SK-N-SH (cell line): ENCODE measurements around the gene CCNA2. TPM values are rescaled to one million over a fixed set of nuclear protein-coding genes. Genes with fewer than 3 reads are reported as not detected.

Experiments
- CTCF ChIA-PET: fragments of 300-600, 350-600 bp; formaldehyde crosslinking; extraction: SDS; loops from one replicate; lab custom pipeline; 2021; lab: Yijun Ruan, JAX
- POLR2A ChIA-PET: fragments of 350-600 bp; sonication (Branson Sonifier 250); formaldehyde crosslinking; extraction: SDS; loops from one replicate; lab custom pipeline; 2020; ENCODE audit warnings: antibody characterized with exemption, inconsistent platforms; lab: Yijun Ruan, JAX
- DNase-seq: peaks from one replicate; pipeline ENCODE4 v3.0.0; 2012
- H2AFZ ChIP-seq: fragments of 200-600 bp; sonication (generic); 2 replicates; pipeline ENCODE4 v1.8.1; 2016; ENCODE audit warnings: antibody characterized with exemption, mild to moderate bottlenecking, low read depth
- H3F3A ChIP-seq: fragments of 200-600 bp; sonication (generic); replicated peaks from 2 replicates; pipeline ENCODE3; 2016; ENCODE audit warnings: antibody characterized with exemption, mild to moderate bottlenecking; ENCODE audit not compliant: insufficient read depth
- H3K27ac ChIP-seq, 2 experiments: fragments of 200-500 bp in 1 of 2; fragments of 200-600 bp in 1 of 2; sonication (Bioruptor generic) in 1 of 2; sonication (generic), shearing (Covaris generic) in 1 of 2; 2 replicates each; pipeline versions ENCODE4 v1.5.1 to v1.6.1; 2014 to 2016; ENCODE audit warnings: low read depth in 2 of 2, inconsistent platforms in 1 of 2, low read length in 1 of 2, mild to moderate bottlenecking in 1 of 2, mixed read lengths in 1 of 2
- H3K27me3 ChIP-seq: fragments of 200-600 bp; sonication (generic), shearing (Covaris generic); 2 replicates; pipeline ENCODE4 v1.6.1; 2016; ENCODE audit warnings: mixed run types; ENCODE audit not compliant: insufficient read depth
- H3K36me3 ChIP-seq, 2 experiments: fragments of 200-500 bp in 1 of 2; fragments of 200-600 bp in 1 of 2; sonication (Bioruptor generic) in 1 of 2; sonication (generic) in 1 of 2; replicated peaks in 1 of 2; 2 replicates each; pipeline versions ENCODE3 to v1.5.1; 2014 to 2016; ENCODE audit warnings: low read length in 1 of 2, mild to moderate bottlenecking in 1 of 2; ENCODE audit not compliant: insufficient read depth in 2 of 2, control insufficient read depth in 1 of 2
- H3K4me1 ChIP-seq, 2 experiments: fragments of 200-500 bp in 1 of 2; fragments of 200-600 bp in 1 of 2; sonication (Bioruptor generic) in 1 of 2; sonication (generic), shearing (Covaris generic) in 1 of 2; 2 replicates each; pipeline versions ENCODE4 v1.5.1 to v1.6.1; 2014 to 2016; ENCODE audit warnings: low read depth in 1 of 2, low read length in 1 of 2, mixed run types in 1 of 2; ENCODE audit not compliant: insufficient read depth in 2 of 2, control insufficient read depth in 1 of 2
- H3K4me2 ChIP-seq: fragments of 200-600 bp; sonication (generic), shearing (Covaris generic); 2 replicates; pipeline ENCODE4 v1.6.1; 2017; ENCODE audit warnings: mixed run types
- H3K4me3 ChIP-seq, 2 experiments: fragments of 200-500 bp in 1 of 2; fragments of 200-600 bp in 1 of 2; sonication (Bioruptor generic) in 1 of 2; sonication (generic), shearing (Covaris generic) in 1 of 2; 2 replicates each; pipeline versions ENCODE4 v1.5.1 to v1.8.1; 2014 to 2016; ENCODE audit warnings: low read depth in 2 of 2, inconsistent platforms in 1 of 2, low read length in 1 of 2, mild to moderate bottlenecking in 1 of 2, mixed read lengths in 1 of 2, moderate library complexity in 1 of 2
- H3K79me2 ChIP-seq: fragments of 200-600 bp; sonication (generic); 2 replicates; pipeline ENCODE4 v1.8.1; 2017; ENCODE audit warnings: mild to moderate bottlenecking; ENCODE audit not compliant: insufficient read depth
- H3K9ac ChIP-seq: fragments of 200-600 bp; sonication (generic); 2 replicates; pipeline ENCODE4 v1.6.1; 2017; ENCODE audit warnings: mixed run types
- H3K9me2 ChIP-seq: fragments of 200-600 bp; sonication (generic); 2 replicates; pipeline ENCODE4 v1.6.1; 2017; ENCODE audit warnings: mixed run types
- H3K9me3 ChIP-seq: fragments of 200-600 bp; sonication (generic); 2 replicates; pipeline ENCODE4 v1.6.1; 2017; ENCODE audit warnings: mixed run types, mild to moderate bottlenecking, moderate library complexity
- H4K20me1 ChIP-seq: fragments of 200-600 bp; sonication (generic); 2 replicates; pipeline ENCODE4 v1.6.1; 2017; ENCODE audit warnings: mild to moderate bottlenecking, mixed run types; ENCODE audit not compliant: insufficient read depth
- CHD2 ChIP-seq: fragments of 150-350 bp; IDR thresholded peaks from 2 replicates; pipeline ENCODE4 v1.6.1; 2018; ENCODE audit warnings: low read length; ENCODE audit not compliant: partially characterized antibody
- EZH2phosphoT487 ChIP-seq: fragments of 200-600 bp; sonication (generic); IDR thresholded peaks from 2 replicates; pipeline ENCODE4 v1.6.1; 2017; ENCODE audit warnings: low read depth, mixed run types, mild to moderate bottlenecking, antibody characterized with exemption, moderate library complexity, borderline replicate concordance
- FOXJ3 ChIP-seq: sonication (generic); formaldehyde crosslinking; IDR thresholded peaks from 2 replicates; pipeline ENCODE4 v1.5.1; 2020; ENCODE audit warnings: mild to moderate bottlenecking, missing genetic modification reagents
- FOXM1 ChIP-seq: IDR thresholded peaks from 2 replicates; pipeline ENCODE4 v1.4.0; 2012; ENCODE audit warnings: low read depth, mild to moderate bottlenecking
- TAF1 ChIP-seq: IDR thresholded peaks from 2 replicates; pipeline ENCODE4 v1.6.1; 2012; ENCODE audit warnings: low read depth, mild to moderate bottlenecking, low read length, moderate library complexity, borderline replicate concordance
- TCF12 ChIP-seq: IDR thresholded peaks from 2 replicates; pipeline ENCODE4 v1.4.0; 2012
- TEAD4 ChIP-seq: IDR thresholded peaks from 2 replicates; pipeline ENCODE4 v1.4.0; 2012; ENCODE audit warnings: mild to moderate bottlenecking, borderline replicate concordance; ENCODE audit not compliant: insufficient read depth
- YY1 ChIP-seq: IDR thresholded peaks from 2 replicates; pipeline ENCODE4 v1.4.0; 2012; ENCODE audit warnings: low read depth, mild to moderate bottlenecking
- whole genome bisulfite sequencing: methylation state at CpG from one replicate; pipeline ENCODE4 v1.1.6; 2017; ENCODE audit warnings: low lambda C conversion rate; 5-methylcytosine and 5-hydroxymethylcytosine counted together
- polyA plus RNA-seq, 3 experiments: library from polyadenylated mRNA; depleted of rRNA; stranded (reverse); fragments of >200 nt; gene quantifications; 2 replicates each; pipeline ENCODE4 v1.2.3, GENCODE V29; 2012
- TF ChIP-seq, protein P1 (sequence below): IDR thresholded peaks from 2 replicates; pipeline ENCODE4 v1.6.1; 2012; ENCODE audit warnings: mild to moderate bottlenecking, low read depth, low read length, moderate library complexity
- TF ChIP-seq, protein P2 (sequence below): IDR thresholded peaks from 2 replicates; pipeline ENCODE4 v1.4.0; 2012; ENCODE audit warnings: low read depth, borderline replicate concordance
- TF ChIP-seq, protein P3 (sequence below): IDR thresholded peaks from 2 replicates; pipeline ENCODE4; 2012

The CCNA2 gene
- polyA plus RNA-seq, 1 of the 3 experiments (the other 2 are of a cell fraction): 23.8 TPM

DNA sequence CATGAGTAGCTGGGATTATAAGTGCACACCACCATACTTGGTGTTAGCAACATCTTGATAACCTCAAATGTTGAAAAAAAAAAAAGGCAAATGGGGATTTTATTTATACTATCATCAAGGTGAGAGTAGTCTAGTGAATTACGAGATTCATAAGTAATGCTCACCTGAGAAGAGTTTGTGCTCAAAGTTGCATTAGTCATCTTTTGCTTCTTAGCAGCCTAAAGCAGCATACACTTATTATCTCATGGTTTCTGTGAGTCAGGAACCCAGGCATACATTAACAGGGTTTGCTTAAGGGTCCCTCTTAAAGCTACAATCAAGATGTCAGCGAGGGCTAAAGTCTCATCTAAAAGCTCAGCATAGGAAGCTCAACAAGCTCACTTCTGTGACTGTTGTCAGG lies 30.7 kb downstream of the CCNA2 start:
- H3F3A ChIP-seq: peaks cover 41% of the 10 kb centered on the region
- no peaks in the 10 kb centered on the region for H4K20me1 ChIP-seq
- no peak overlapping the region for H3K9ac ChIP-seq
- no peaks in the 10 kb centered on the region for H3K79me2 ChIP-seq
- no peak for TF ChIP-seq FOXJ3 (CRISPR knock-in tag)
- TF ChIP-seq, protein P1, sequence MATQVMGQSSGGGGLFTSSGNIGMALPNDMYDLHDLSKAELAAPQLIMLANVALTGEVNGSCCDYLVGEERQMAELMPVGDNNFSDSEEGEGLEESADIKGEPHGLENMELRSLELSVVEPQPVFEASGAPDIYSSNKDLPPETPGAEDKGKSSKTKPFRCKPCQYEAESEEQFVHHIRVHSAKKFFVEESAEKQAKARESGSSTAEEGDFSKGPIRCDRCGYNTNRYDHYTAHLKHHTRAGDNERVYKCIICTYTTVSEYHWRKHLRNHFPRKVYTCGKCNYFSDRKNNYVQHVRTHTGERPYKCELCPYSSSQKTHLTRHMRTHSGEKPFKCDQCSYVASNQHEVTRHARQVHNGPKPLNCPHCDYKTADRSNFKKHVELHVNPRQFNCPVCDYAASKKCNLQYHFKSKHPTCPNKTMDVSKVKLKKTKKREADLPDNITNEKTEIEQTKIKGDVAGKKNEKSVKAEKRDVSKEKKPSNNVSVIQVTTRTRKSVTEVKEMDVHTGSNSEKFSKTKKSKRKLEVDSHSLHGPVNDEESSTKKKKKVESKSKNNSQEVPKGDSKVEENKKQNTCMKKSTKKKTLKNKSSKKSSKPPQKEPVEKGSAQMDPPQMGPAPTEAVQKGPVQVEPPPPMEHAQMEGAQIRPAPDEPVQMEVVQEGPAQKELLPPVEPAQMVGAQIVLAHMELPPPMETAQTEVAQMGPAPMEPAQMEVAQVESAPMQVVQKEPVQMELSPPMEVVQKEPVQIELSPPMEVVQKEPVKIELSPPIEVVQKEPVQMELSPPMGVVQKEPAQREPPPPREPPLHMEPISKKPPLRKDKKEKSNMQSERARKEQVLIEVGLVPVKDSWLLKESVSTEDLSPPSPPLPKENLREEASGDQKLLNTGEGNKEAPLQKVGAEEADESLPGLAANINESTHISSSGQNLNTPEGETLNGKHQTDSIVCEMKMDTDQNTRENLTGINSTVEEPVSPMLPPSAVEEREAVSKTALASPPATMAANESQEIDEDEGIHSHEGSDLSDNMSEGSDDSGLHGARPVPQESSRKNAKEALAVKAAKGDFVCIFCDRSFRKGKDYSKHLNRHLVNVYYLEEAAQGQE: no peak
- no peak for TF ChIP-seq YY1
- no peak for TF ChIP-seq CHD2
- no peak for TF ChIP-seq TAF1
- no peak for TF ChIP-seq TCF12
- TF ChIP-seq, protein P2, sequence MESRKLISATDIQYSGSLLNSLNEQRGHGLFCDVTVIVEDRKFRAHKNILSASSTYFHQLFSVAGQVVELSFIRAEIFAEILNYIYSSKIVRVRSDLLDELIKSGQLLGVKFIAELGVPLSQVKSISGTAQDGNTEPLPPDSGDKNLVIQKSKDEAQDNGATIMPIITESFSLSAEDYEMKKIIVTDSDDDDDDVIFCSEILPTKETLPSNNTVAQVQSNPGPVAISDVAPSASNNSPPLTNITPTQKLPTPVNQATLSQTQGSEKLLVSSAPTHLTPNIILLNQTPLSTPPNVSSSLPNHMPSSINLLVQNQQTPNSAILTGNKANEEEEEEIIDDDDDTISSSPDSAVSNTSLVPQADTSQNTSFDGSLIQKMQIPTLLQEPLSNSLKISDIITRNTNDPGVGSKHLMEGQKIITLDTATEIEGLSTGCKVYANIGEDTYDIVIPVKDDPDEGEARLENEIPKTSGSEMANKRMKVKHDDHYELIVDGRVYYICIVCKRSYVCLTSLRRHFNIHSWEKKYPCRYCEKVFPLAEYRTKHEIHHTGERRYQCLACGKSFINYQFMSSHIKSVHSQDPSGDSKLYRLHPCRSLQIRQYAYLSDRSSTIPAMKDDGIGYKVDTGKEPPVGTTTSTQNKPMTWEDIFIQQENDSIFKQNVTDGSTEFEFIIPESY: no peak
- no peak for TF ChIP-seq FOXM1
- TF ChIP-seq, protein P3, sequence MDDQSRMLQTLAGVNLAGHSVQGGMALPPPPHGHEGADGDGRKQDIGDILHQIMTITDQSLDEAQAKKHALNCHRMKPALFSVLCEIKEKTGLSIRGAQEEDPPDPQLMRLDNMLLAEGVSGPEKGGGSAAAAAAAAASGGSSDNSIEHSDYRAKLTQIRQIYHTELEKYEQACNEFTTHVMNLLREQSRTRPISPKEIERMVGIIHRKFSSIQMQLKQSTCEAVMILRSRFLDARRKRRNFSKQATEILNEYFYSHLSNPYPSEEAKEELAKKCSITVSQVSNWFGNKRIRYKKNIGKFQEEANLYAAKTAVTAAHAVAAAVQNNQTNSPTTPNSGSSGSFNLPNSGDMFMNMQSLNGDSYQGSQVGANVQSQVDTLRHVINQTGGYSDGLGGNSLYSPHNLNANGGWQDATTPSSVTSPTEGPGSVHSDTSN: no peak
- TF ChIP-seq TEAD4: no peak
- no peak for TF ChIP-seq EZH2phosphoT487
- H2AFZ ChIP-seq: no peak overlapping the region
- no peaks in the 10 kb centered on the region for H3K36me3 ChIP-seq
- H3K27me3 ChIP-seq: no peaks in the 10 kb centered on the region
- H3K4me3 ChIP-seq: no peak overlapping the region
- CTCF ChIA-PET: interaction anchor here (0.6 kb wide), 1 partner anchor 20 kb away, joined by 3 read pairs; no protein-coding TSS in a partner anchor
- no peak for DNase-seq
- POLR2A ChIA-PET: no interaction called here
- no peaks in the 10 kb centered on the region for H3K9me3 ChIP-seq
- H3K27ac ChIP-seq: no peak overlapping the region
- H3K4me1 ChIP-seq: peaks cover 0 to 43% of the 10 kb centered on the region in 2 experiments
- no peaks in the 10 kb centered on the region for H3K9me2 ChIP-seq
- H3K4me2 ChIP-seq: no peak overlapping the region
- 87% methylated on average over 2 of the region's 2 CpGs for WGBS
